ENCODE data around the gene KEL.
A peak's percentile ranks its signal among the peaks of the same experiment; 100 is the strongest.

KEL gene

GRCh38 chr7:142927949-142928348, 34.2 kb downstream of the KEL start:
- TF ChIP-seq POLR2A (IDR thresholded peaks at IDR 0.05; ENCODE audit: low read length) (no peak), GATA1 (IDR thresholded peaks at IDR 0.05; ENCODE audit: low read depth, low read length) (no peak)

DNA sequence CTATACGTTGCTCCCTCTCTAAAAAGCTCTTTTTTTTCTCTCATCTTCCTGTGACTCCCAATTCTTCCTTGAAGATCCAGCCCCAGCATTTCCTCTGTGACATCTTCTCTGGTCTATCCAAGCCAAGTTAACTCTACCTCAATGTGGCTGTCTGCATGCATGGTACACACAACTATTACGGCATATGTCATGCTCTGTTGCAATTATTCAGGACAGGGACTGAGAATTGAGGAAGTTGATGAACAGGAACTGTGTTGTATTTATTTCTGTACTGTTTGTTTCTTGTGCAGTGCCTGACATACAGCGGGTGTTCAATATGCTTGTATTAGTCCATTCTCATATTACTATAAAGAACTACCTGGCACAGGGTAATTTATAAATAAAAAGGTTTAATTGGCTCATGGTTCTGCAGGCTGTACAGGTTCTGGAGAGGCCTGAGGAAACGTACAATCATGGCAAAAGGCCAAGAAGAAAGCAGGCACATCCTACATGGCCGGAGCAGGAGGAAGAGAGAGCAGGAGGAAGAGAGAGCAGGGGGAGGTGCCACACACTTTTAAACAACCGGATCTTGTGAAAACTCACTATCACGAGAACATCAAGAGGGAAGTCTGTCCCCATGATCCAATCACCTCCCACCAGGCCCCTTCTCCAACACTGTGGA, 34.9 kb downstream of the KEL start:
- TF ChIP-seq POLR2A (IDR thresholded peaks at IDR 0.05; ENCODE audit: low read length) (no peak), GATA1 (IDR thresholded peaks at IDR 0.05; ENCODE audit: low read depth, low read length) (no peak)
- no peak for DNase-seq

More at GRCh38 chr7:142927949-142928348, 34.2 kb downstream of the KEL start:
- no peak for DNase-seq

DNA sequence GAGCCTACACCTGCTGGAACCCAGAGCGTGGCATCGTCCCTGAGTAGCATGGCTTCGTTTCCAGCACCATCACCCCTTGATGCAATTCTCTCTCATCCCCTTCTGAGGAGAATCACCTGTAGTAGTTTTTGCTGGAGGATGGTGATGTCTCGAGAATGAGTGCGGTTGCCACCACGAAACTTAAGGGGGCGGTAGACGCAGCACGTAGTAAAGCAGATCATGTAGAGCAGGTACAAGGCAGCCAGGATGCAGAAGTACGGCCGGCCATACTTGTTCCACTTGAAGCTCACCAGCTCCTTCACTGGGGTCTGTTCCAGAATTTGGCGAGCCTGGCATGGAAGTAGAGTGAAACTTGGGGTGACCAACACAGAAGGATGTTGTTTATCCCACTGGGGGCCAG, 36.8 kb downstream of the KEL start:
- DNase-seq: peak; percentile 34 to 49
- TF ChIP-seq GATA1 (IDR thresholded peaks at IDR 0.05; ENCODE audit: low read depth, low read length) (no peak), POLR2A (IDR thresholded peaks at IDR 0.05; ENCODE audit: low read length) (no peak)

GRCh38 chr7:142923391-142923790, 38.8 kb downstream of the KEL start:
- no peak for TF ChIP-seq GATA1 (IDR thresholded peaks at IDR 0.05; ENCODE audit: low read depth, low read length)
- TF ChIP-seq POLR2A (IDR thresholded peaks at IDR 0.05; ENCODE audit: low read length): no peak
- no peak for DNase-seq

- DNase-seq: no peak
These were observed 42.5 kb downstream of the KEL start for GRCh38 chr7:142919656-142920055.

DNA sequence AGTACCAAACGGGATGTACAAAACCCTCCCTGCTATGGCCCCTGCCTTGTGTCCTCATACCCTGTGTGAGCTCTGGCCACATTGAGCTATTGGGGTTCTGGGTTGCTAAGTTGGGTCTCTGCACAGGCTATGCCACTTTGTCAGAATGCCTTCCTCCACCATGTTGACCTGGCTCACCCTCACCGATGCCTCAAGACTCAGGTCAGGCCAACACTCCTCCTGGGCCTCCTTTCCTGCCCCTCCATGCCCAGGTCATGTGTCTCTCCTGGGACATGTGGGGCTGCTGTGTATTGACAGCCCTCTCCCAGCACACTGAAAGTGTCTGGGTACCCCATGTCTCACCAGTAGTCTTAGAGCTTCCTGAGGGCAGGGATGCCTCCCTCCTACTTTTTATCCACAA, 43.3 kb downstream of the KEL start:
- TF ChIP-seq GATA1 (IDR thresholded peaks at IDR 0.05; ENCODE audit: low read depth, low read length) (no peak), POLR2A (IDR thresholded peaks at IDR 0.05; ENCODE audit: low read length) (no peak)

More at GRCh38 chr7:142919656-142920055, 42.5 kb downstream of the KEL start:
- TF ChIP-seq POLR2A (IDR thresholded peaks at IDR 0.05; ENCODE audit: low read length) (no peak), GATA1 (IDR thresholded peaks at IDR 0.05; ENCODE audit: low read depth, low read length) (no peak)

DNA sequence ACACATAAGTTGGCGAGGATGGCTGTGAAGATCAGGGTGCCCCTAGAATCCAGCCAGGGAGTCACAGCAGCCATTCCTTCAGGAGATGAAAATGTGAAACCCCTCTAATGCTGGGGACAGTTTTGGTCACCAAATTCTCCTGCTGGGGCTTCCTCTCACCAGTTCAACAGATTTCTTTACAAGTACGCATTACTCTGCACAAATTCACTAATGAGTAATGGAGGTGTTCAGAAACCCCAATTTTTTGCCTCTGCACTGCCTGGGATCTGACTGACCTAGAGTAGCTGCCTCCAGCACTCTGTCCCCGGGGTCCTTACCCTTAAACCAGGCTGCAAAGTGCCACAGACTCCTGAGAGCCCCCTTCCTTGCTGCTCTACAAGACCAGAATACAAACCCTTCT, 44.7 kb downstream of the KEL start:
- no peak for TF ChIP-seq GATA1 (IDR thresholded peaks at IDR 0.05; ENCODE audit: low read depth, low read length)
- no peak for TF ChIP-seq POLR2A (IDR thresholded peaks at IDR 0.05; ENCODE audit: low read length)

More for the DNA sequence above, 43.3 kb downstream of the KEL start:
- DNase-seq: no peak

DNA sequence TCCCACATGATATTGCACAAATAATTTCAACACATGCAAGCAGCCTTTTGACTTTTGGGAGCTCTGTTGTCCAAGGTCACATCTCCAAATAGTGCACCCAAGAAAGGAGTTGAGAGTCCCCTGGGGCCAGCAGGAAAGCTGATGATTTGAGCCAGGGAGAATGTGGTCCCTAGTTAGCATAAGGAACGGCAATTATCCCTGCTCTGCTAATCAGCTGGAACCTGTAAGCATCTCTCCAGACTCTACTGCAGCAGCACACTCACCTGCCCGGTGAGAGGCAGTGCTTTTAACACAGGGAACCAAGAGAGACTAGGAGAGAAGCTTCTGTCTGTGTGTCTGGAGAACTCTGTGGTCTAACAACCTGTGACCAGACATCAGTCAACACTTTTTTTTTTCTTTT, 45.7 kb downstream of the KEL start:
- TF ChIP-seq GATA1 (IDR thresholded peaks at IDR 0.05; ENCODE audit: low read depth, low read length): no peak
- TF ChIP-seq POLR2A (IDR thresholded peaks at IDR 0.05; ENCODE audit: low read length): no peak
- DNase-seq: no peak

More for the DNA sequence above, 44.7 kb downstream of the KEL start:
- DNase-seq: no peak

GRCh38 chr7:142915315-142915714, 46.8 kb downstream of the KEL start:
- TF ChIP-seq POLR2A (IDR thresholded peaks at IDR 0.05; ENCODE audit: low read length) (no peak), GATA1 (IDR thresholded peaks at IDR 0.05; ENCODE audit: low read depth, low read length) (no peak)
- no peak for DNase-seq

- DNase-seq: no peak
- TF ChIP-seq GATA1 (IDR thresholded peaks at IDR 0.05; ENCODE audit: low read depth, low read length) (no peak), POLR2A (IDR thresholded peaks at IDR 0.05; ENCODE audit: low read length) (no peak)
These were observed 48.0 kb downstream of the KEL start for GRCh38 chr7:142914121-142914520.

- no peak for DNase-seq
- TF ChIP-seq GATA1 (IDR thresholded peaks at IDR 0.05; ENCODE audit: low read depth, low read length) (no peak), POLR2A (IDR thresholded peaks at IDR 0.05; ENCODE audit: low read length) (no peak)
These were observed 48.6 kb downstream of the KEL start for GRCh38 chr7:142913566-142913965.

DNA sequence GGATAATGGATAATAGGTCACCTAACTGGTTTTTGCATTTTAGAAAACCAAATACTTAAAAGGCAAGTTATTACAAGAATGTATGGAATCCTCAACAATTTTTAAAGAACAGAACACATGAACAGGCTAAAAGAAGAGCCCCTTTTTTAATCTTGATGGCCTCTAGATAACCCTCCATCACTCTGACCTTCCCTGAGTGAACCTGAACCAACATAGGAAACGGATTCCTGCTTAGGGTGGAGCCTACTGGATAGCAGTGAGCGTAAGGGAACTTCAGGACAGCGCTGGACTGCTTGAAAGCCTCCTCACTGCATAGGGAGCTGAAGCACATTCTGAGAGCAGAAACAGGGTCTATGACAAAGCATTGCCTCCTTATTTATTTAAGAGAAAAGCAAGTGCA, 49.1 kb downstream of the KEL start:
- TF ChIP-seq GATA1 (IDR thresholded peaks at IDR 0.05; ENCODE audit: low read depth, low read length) (no peak), POLR2A (IDR thresholded peaks at IDR 0.05; ENCODE audit: low read length) (no peak)
- DNase-seq: no peak

DNA sequence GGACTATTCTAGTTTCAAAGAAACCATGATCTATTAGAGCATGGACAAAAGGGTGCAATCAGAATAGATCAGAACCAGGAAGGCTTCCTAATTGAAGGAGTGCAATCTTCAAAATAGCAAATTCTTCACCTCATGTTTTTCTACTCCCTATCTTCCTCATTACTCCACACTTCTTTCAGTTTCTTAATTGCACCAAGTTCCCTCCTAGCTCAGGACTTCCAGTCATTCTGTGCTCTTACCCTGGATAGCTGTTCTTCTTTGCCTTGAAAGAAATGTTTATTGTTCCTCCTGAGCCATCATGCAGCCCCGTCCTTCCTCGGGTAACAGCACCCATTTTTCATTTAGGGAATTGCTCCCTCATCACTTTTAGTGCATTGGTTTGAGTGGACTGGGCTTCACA, 51.7 kb downstream of the KEL start:
- no peak for DNase-seq
- TF ChIP-seq GATA1 (IDR thresholded peaks at IDR 0.05; ENCODE audit: low read depth, low read length): no peak
- TF ChIP-seq POLR2A (IDR thresholded peaks at IDR 0.05; ENCODE audit: low read length): no peak

DNA sequence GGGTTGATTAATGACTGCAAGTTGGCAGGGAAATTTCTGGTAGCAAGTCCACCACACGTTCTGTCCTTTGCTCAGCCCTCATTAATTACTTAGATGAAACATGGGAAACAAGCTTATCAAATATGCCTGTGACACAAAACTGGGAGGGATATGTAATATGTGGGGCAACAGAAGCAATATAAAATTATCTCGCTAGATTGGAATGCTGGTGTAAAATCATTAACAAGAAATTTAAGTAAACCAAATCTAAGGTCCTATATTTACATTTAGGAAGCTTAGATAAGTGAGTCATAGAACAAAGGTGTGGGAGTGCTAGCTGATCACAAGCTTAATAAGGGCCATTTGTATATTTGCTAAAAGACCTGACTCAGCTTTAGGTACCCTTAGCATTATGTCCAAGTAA, 52.1 kb downstream of the KEL start:
- no peak for DNase-seq
- no peak for TF ChIP-seq POLR2A (IDR thresholded peaks at IDR 0.05; ENCODE audit: low read length)
- TF ChIP-seq GATA1 (IDR thresholded peaks at IDR 0.05; ENCODE audit: low read depth, low read length): no peak
